Calu3 (cell line): ENCODE results near the gene IFITM1. TPM values are rescaled to one million over a fixed set of nuclear protein-coding genes. Genes with fewer than 3 reads are reported as not detected.
"Not testable (repeated sequence)": the region's sequence is repeated elsewhere in the genome, so short reads cannot be mapped to it uniquely, and the experiment has no call there.

Experiments
- BruUV-seq: library from RNA; stranded (reverse); fragments of 400-500 nt; replicated peaks from 2 replicates; lab custom pipeline; 2021; lab: Mats Ljungman, UMichigan
- CTCF ChIA-PET: fragments of 300-600 bp; sonication (Branson Sonifier 250); formaldehyde crosslinking; loops from one replicate; lab custom pipeline; 2022; ENCODE audit warnings: antibody characterized with exemption; lab: Charles Lee
- DNase-seq: peaks from one replicate; pipeline ENCODE4 v3.0.0; 2022
- H3K27ac Mint-ChIP-seq: one replicate; pipeline ENCODE4 v1.8.0; 2022; ENCODE audit warnings: mixed read lengths; ENCODE audit not compliant: unreplicated experiment
- H3K27me3 Mint-ChIP-seq: one replicate; pipeline ENCODE4 v1.8.0; 2022; ENCODE audit warnings: mixed read lengths; ENCODE audit not compliant: unreplicated experiment
- H3K36me3 Mint-ChIP-seq: one replicate; pipeline ENCODE4 v1.8.0; 2022; ENCODE audit warnings: mild to moderate bottlenecking, moderate library complexity, mixed read lengths; ENCODE audit not compliant: insufficient read depth, unreplicated experiment
- H3K4me1 Mint-ChIP-seq: one replicate; pipeline ENCODE4 v1.8.0; 2022; ENCODE audit warnings: mild to moderate bottlenecking, low read depth, mixed read lengths; ENCODE audit not compliant: unreplicated experiment
- H3K4me3 Mint-ChIP-seq: one replicate; pipeline ENCODE4 v1.8.0; 2022; ENCODE audit warnings: mild to moderate bottlenecking, low read depth, moderate library complexity, mixed read lengths; ENCODE audit not compliant: unreplicated experiment
- H3K9me3 Mint-ChIP-seq: one replicate; pipeline ENCODE4 v1.8.0; 2022; ENCODE audit warnings: low read depth, mixed read lengths; ENCODE audit not compliant: unreplicated experiment
- intact Hi-C: fragments of 100-400 bp; cut with micrococcal nuclease; formaldehyde crosslinking; loops from one replicate; pipeline ENCODE4 v1.10.0; 2022; ENCODE audit not compliant: unreplicated experiment
- total RNA-seq: library from RNA; stranded (reverse); gene quantifications from 2 replicates; pipeline ENCODE4 v1.2.3, GENCODE V29; 2022
- TF ChIP-seq, protein P1 (sequence below): fragments of 200-600 bp; IDR thresholded peaks from one replicate; pipeline ENCODE4 v1.8.0; 2022; ENCODE audit warnings: antibody characterized with exemption; ENCODE audit not compliant: unreplicated experiment

IFITM1 gene
- total RNA-seq, 1 experiment from 2014 or later: 45.6 TPM

DNA sequence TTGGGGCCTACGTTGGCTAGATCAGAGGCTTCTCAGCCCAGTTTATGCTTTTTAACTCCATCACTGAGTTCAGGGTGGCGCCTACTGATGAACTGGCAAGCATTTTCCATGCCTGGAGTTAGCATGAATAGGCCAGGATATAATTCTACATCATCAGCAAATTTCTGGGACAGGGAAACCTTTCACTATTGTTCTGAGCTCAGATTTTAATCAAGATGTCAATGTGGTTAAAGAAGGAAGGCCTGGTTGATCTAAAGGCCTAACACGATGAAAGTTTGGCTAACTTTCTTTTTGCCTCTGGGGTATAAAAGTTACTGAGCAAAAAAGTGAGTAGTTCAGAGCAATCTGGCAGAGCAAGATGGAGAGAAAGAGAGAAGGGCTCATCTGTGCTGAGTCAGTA, 28.5 kb downstream of the IFITM1 start:
- no TSS peak for BruUV-seq
- DNase-seq: no peak
- Mint-ChIP-seq H3K9me3 (no peaks in the 10 kb centered on the region), H3K27me3 (peaks cover 41% of the 10 kb centered on the region), H3K4me1 (no peaks in the 10 kb centered on the region), H3K4me3 (no peak overlapping the region), H3K27ac (no peak overlapping the region), H3K36me3 (peaks cover 5% of the 10 kb centered on the region)
- intact Hi-C loops: no loop called here
- TF ChIP-seq, protein P1, sequence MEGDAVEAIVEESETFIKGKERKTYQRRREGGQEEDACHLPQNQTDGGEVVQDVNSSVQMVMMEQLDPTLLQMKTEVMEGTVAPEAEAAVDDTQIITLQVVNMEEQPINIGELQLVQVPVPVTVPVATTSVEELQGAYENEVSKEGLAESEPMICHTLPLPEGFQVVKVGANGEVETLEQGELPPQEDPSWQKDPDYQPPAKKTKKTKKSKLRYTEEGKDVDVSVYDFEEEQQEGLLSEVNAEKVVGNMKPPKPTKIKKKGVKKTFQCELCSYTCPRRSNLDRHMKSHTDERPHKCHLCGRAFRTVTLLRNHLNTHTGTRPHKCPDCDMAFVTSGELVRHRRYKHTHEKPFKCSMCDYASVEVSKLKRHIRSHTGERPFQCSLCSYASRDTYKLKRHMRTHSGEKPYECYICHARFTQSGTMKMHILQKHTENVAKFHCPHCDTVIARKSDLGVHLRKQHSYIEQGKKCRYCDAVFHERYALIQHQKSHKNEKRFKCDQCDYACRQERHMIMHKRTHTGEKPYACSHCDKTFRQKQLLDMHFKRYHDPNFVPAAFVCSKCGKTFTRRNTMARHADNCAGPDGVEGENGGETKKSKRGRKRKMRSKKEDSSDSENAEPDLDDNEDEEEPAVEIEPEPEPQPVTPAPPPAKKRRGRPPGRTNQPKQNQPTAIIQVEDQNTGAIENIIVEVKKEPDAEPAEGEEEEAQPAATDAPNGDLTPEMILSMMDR: no peak
- CTCF ChIA-PET: no interaction called here

DNA sequence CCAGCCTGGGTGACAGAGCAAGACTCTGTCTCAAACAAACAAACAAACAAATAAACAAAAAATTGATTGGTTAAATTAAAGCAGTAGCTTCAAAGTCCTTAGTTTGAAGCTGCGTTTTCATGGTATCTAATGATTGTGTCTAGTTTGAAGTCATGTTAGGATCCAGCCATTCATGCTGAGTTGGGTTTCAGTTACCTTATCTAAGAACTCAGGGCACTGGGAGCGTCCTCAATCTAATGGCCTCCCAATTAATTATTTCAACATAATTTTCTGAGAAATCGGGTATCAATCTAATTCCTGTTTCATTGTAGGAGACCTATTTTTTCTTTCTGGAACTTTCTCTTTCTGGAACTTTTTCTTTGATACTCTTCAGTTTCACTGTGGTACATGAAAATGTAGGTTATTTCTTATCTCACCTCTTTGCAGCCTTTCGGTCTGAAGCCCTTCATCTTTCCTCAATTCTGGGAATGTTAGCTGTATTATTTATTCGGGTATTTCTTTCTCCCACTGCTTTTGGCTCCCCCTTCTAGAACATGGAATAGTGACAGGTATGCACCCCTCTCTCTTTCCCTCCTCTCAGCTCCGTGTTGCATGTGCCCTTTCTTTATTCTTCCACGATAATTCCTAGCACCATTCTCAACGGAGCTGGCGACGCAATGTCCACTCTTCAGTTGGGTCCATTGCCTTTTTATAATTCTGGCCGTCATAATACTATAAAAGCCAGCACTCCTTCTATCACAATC, 31.2 kb downstream of the IFITM1 start:
- no peak for DNase-seq
- Mint-ChIP-seq H3K27me3 (peaks cover 47% of the 10 kb centered on the region), H3K4me3 (no peak overlapping the region), H3K9me3 (no peaks in the 10 kb centered on the region), H3K4me1 (peaks cover 2% of the 10 kb centered on the region), H3K27ac (no peak overlapping the region), H3K36me3 (peaks cover 8% of the 10 kb centered on the region)
- TF ChIP-seq, protein P1: no peak
- intact Hi-C loops: no loop called here
- BruUV-seq: no TSS peak
- CTCF ChIA-PET: interaction anchor here (0.7 kb wide), 1 partner anchor 61 kb away, joined by 3 read pairs; no protein-coding TSS in a partner anchor

DNA sequence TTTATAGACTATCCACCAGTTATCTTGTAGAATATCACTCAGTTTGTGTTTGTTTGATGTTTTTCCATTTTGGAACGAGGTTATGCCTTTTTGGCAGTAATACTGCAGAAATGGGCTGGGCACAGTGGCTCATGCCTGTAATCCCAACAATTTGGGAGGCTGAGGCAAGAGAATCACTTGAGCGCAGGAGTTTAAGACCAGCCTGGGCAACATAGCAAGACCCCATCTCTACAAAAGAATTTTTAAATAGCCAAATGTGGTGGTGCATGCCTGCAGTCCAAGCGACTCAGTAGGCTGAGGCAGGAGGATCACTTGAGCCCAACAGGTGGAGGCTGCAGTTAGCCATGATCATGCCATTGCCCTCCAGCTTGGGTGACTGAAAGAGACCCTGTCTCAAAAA, 32.7 kb downstream of the IFITM1 start:
- no peak overlapping the region for H3K27ac Mint-ChIP-seq
- H3K4me1 Mint-ChIP-seq: peaks cover 14% of the 10 kb centered on the region
- CTCF ChIA-PET: no interaction called here
- H3K9me3 Mint-ChIP-seq: no peaks in the 10 kb centered on the region
- no peak for DNase-seq
- no peak overlapping the region for H3K4me3 Mint-ChIP-seq
- TF ChIP-seq, protein P1: no peak
- H3K27me3 Mint-ChIP-seq: peaks cover 45% of the 10 kb centered on the region
- H3K36me3 Mint-ChIP-seq: peaks cover 9% of the 10 kb centered on the region
- no TSS peak for BruUV-seq
- intact Hi-C loops: no loop called here

DNA sequence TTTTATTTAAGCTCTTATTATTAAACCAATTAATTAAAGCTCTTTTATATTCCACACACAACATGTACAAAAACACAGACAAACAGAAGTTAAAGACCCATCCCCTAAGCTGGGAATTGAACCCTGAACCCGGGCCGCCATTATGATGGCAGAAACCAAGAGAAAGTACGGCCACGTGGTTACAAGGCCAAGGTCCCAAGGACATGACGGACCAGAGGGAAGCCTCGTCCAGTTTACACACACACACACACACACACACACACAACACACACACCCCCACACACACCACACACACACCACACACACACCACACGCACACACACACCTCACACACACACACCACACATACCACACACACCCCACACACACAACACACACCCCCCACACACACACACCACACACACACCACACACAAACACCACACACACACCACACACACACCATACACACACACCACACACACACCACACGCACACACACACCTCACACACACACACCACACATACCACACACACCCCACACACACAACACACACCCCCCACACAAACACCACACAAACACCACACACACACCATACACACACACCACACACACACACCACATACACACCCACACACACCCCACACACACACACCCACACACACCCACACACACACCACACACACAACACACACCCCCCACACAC, 35.6 kb downstream of the IFITM1 start:
- CTCF ChIA-PET: interaction anchor here (0.7 kb wide), 1 partner anchor 22 kb away, joined by 3 read pairs; no protein-coding TSS in a partner anchor
- H3K9me3 Mint-ChIP-seq, H3K36me3 Mint-ChIP-seq, intact Hi-C loops, H3K4me3 Mint-ChIP-seq, DNase-seq, BruUV-seq, H3K27ac Mint-ChIP-seq: not testable (repeated sequence)
- H3K27me3 Mint-ChIP-seq: peaks cover 38% of the 10 kb centered on the region
- peaks cover 30% of the 10 kb centered on the region for H3K4me1 Mint-ChIP-seq

DNA sequence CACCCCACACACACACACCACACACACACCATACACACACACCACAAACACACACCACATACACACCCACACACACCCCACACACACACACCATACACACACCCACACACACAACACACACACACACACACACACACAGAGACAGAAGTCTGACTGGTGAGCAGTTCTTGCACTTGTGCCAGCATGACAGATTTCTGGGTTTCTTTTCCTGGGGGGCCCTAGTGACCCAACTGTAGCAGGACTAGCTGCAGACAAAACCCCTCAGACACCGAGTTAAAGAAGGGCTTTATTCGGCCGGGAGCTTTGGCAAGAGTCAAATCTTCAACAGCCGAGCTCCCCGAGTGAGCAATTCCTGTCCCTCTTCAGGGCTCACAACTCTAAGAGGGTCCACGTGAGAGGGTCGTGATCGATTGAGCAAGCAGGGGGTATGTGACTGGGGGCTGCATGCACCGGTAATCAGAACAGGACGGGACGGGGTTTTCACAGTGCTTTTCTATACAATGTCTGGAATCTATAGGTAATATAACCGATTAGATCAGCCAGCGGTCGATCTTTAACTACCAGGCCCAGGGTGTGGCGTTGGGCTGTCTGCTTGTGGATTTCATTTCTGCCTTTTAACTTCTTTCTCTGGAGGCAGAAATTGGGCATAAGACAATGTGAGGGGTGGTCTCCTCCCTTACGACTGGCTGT, 36.3 kb downstream of the IFITM1 start:
- intact Hi-C loops: loop anchor here (10.0 kb wide), 1 partner anchor 45 kb away; the partner anchor contains the start of gene IFITM2
- Mint-ChIP-seq H3K4me1 (peaks cover 30% of the 10 kb centered on the region), H3K27me3 (peaks cover 33% of the 10 kb centered on the region)
- H3K4me3 Mint-ChIP-seq, DNase-seq, CTCF ChIA-PET, H3K9me3 Mint-ChIP-seq, H3K36me3 Mint-ChIP-seq, H3K27ac Mint-ChIP-seq, BruUV-seq: not testable (repeated sequence)
